GM21528 (cell line): ENCODE measurements around the gene ADCY10.
"Not testable (repeated sequence)": the region's sequence is repeated elsewhere in the genome, so short reads cannot be mapped to it uniquely, and the experiment has no call there.

Experiments
- ATAC-seq: cut with Tn5 transposase; IDR thresholded peaks from one replicate; pipeline ENCODE4 v1.9.1; 2021; ENCODE audit warnings: mild to moderate bottlenecking, moderate library complexity; ENCODE audit not compliant: unreplicated experiment, low FRiP score

The ADCY10 gene, protein sequence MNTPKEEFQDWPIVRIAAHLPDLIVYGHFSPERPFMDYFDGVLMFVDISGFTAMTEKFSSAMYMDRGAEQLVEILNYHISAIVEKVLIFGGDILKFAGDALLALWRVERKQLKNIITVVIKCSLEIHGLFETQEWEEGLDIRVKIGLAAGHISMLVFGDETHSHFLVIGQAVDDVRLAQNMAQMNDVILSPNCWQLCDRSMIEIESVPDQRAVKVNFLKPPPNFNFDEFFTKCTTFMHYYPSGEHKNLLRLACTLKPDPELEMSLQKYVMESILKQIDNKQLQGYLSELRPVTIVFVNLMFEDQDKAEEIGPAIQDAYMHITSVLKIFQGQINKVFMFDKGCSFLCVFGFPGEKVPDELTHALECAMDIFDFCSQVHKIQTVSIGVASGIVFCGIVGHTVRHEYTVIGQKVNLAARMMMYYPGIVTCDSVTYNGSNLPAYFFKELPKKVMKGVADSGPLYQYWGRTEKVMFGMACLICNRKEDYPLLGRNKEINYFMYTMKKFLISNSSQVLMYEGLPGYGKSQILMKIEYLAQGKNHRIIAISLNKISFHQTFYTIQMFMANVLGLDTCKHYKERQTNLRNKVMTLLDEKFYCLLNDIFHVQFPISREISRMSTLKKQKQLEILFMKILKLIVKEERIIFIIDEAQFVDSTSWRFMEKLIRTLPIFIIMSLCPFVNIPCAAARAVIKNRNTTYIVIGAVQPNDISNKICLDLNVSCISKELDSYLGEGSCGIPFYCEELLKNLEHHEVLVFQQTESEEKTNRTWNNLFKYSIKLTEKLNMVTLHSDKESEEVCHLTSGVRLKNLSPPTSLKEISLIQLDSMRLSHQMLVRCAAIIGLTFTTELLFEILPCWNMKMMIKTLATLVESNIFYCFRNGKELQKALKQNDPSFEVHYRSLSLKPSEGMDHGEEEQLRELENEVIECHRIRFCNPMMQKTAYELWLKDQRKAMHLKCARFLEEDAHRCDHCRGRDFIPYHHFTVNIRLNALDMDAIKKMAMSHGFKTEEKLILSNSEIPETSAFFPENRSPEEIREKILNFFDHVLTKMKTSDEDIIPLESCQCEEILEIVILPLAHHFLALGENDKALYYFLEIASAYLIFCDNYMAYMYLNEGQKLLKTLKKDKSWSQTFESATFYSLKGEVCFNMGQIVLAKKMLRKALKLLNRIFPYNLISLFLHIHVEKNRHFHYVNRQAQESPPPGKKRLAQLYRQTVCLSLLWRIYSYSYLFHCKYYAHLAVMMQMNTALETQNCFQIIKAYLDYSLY (N-terminal part only)

DNA sequence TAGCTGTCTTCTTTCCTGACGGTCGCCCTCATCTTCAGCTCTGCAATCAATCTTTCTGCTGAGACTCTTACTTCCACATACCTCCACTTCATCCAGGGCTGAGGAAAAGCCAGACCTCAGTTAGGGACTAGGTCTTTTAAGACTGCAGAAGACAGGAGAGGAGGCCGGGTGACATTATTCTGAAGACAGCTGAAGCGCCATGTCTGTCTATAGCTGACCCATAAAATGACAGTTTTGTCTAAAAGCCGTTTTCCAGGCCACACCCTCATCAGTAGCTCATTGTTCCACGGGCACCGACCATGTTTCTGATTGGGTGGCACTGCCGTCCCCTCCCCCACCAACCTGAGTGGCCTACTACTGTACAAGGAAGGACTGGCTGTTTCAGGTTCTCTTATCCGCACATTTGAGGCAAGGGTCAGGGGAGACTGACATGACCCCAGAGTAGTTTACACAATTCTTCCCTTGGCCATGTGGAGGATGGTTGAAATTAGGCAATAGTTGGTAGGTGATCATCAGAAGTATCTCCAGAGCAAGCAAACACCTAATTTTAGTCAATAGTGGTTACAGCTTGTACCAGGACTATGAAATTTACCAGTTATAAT, at the start of gene ADCY10:
Gene ADCY10 (minus strand): TSS at position 240 of the 602 bp plus-strand sequence. CDS start 8,994 bp downstream, outside the sequence.
- ATAC-seq, result no peak

DNA sequence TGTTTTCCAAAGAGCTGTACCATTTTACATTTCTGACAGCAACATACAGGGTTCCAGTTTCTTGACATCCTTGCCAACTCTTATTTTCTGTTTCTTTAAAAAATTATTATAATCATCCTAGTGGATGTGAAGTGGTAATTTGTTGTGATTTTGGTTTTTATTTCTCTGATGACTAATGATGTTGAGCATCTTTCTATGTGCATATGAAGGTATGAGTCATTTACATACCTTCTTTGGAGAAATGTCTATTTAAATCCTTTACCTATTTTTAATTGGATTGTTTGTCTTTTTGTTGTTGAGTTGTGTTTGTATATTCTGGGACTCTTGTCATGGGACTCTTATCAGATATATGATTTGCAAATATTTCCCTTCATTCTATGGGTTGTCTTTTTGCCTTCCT, 43.8 kb upstream of the ADCY10 start:
- no peak for ATAC-seq

DNA sequence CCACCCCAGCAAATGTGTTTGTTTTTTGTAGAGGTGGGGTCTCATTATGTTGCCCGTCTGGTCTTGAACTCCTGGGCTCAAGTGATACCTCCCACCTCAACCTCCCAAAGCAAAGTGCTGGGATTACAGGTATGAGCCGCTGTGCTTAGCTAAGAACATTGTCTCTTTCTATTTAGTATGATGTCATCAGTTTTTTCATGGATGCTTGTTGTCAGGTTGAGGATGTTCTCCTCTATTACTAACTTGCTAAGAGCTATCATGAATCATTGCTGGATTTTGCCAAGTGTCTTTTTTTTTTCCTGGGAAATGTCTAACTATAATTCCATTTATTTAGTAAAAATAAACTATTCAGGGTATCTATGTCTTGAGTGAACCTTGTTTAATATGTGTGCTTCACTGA, 42.0 kb upstream of the ADCY10 start:
- no peak for ATAC-seq

DNA sequence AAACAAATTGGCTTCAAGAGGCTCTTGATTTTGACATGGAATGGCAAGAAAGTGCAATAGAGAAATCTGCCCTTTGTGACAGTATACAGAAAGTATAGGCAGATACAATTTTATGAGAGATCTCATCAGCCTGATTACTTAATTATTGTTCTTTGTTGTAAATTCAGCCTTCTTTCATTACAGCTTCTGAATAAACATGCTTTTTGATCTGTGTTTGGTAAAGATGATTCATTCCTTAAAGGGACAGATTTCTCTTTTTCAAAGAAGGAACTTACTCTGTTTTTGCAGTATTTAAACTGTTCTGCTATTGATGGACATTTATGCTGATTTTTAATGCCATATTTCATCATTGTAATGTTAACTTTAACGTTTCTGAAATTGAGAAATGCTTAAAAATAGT, 36.6 kb upstream of the ADCY10 start:
- no peak for ATAC-seq

DNA sequence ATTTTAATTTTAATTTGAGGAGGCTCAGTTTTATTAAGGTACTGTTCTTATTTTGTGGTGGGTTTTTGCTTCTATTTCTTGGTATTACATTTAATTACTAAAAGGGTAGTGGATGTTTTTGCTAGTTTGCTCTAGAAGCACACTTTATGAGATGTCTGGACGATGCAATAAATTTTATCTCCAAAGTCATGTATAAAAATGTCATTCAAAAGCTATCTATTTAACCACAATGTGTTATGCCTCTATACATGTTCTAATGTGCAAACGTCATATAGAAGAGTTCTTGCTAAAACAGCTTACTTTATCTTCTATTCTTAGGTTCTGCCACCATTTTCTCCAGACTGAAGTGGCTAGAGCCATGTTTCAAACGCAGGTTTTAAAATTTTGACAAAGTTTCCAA, 35.9 kb upstream of the ADCY10 start:
- ATAC-seq, result no peak

DNA sequence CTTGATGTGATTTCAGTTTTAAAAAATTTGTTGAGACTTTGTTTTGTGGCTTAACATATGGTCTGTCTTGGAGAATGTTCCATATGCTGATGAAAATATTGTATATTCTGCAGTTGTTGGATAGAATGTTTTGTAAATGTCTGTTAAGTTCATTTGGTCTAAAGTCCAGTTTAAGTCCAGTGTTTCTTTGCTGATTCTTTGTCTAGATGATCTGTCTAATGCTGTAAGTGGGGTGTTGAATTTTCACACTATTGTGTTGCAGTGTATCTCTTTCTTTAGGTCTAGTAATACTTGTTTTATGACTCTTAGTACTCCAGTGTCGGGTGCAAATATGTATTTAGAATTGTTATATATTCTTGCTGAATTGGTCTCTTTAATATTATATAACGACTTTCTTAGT, 33.8 kb upstream of the ADCY10 start:
- ATAC-seq, result no peak

DNA sequence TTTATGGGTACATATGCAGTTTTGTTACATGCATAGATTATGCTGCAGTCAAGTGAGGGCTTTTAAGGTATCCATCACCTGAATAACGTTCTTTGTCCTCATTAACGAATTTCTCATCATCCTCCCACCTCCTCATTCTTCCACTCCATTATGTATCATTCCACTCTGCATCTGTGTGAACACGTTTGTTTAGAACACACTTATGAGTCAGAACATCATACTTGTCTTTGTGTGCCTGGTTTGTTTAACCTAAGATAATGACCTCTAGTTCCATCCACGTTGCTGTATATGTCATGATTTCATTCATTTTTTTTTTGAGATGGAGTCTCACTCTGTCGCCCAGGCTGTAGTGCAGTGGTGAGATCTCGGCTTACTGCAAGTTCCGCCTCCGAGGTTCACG, 29.6 kb upstream of the ADCY10 start:
- ATAC-seq, result no peak

DNA sequence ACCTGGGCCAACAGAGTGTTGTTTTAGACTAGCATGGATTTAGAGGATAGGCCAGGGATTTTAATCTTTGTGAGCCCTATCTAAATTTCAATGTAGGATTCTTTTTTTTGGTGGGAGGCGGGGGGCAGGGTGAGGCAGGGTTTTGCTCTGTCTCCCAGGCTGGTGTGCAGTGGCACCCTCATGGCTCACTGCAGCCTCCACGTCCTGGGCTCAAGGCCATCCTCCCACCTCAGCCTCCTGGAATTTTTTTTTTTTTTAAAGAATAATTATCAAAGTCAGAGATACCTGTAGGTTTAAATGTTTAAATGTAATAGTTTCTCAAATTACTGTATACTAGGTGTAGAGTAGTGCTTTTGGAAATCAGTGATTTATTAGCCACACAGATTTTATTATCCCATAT, 26.3 kb upstream of the ADCY10 start:
- ATAC-seq, result no peak

DNA sequence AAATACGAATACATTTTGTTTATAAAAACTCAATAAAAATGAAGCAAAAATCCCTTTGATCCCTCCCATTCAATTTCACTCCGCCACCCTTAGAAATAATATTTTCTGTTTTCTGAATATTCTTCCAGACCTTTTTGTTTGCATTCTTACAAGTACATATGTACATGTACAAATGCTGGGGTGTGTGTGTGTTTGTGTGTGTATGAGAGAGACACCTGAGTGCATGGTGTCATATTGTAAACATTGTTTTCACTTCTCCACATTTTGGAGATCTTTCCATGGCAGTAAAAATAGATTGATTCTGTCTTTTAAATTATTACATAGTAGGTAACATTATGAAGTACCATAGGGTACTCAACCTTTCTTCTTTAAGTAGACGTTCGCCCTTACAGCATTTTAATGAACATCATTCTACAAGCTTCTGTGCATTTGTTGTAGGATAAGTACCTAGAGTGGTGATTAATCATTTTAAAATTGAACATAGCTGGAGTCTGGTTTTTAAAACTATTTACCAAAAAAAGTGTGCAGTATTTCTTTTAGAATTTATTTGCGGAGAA, 24.2 kb upstream of the ADCY10 start:
- no peak for ATAC-seq

DNA sequence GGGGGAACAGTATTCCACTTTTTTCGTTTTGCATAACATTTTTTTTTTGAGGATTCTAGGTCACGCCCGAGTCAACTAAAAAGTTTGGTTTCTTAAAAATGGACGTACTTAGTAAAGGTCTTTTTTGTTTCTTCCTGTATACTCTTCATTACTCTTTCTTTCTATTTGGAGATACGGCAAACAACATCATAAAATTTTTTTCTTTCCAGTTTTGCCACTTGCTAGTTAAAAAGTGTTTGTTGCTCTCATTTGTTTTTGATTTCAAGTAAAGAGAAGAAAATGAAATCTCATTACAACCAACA, 23.7 kb upstream of the ADCY10 start:
- ATAC-seq, result no peak

DNA sequence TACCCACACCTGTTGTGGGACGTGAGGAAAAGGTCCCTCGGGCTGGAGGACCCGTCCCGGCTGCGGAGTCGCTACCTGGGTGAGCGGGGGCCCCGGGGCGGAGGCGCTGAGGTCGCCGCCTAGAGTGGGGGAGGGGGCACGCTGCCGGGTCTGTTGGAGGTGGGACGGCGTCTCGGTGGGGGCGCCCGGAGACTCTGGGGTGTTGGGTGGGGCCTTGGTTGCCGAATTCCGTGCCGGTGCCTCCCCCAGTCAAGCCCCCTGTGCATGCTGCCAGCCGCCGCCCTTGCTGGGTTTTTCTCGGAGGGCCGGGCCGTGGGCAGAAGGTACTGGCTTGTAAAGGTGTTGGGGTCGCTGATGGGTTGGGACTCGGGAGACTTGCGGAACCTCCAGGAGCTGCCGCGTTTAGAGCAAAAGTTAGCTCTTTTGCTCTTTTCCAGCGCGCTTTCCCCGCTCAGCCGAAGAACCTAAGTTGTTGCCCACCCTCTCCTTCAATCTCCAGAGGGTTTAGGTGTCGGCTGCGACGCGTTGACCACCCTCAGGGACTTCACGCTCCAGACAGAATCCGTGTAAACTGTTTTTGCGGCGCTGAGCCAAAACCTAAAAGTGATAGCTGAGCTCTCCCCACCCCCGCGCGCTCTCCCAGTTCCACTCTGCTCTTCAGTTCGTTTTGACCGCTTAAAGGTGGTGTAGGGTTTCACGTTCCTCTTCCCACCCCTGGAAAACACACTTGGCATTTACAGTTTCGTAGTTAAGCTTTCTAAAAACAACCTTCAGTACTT, 23.2 kb upstream of the ADCY10 start, which contains the start of gene MPC2:
Gene MPC2 (minus strand): TSS at position 143 of the 779 bp plus-strand sequence. CDS start 1,231 bp downstream, outside the sequence.
- ATAC-seq, result peak; percentile 8

DNA sequence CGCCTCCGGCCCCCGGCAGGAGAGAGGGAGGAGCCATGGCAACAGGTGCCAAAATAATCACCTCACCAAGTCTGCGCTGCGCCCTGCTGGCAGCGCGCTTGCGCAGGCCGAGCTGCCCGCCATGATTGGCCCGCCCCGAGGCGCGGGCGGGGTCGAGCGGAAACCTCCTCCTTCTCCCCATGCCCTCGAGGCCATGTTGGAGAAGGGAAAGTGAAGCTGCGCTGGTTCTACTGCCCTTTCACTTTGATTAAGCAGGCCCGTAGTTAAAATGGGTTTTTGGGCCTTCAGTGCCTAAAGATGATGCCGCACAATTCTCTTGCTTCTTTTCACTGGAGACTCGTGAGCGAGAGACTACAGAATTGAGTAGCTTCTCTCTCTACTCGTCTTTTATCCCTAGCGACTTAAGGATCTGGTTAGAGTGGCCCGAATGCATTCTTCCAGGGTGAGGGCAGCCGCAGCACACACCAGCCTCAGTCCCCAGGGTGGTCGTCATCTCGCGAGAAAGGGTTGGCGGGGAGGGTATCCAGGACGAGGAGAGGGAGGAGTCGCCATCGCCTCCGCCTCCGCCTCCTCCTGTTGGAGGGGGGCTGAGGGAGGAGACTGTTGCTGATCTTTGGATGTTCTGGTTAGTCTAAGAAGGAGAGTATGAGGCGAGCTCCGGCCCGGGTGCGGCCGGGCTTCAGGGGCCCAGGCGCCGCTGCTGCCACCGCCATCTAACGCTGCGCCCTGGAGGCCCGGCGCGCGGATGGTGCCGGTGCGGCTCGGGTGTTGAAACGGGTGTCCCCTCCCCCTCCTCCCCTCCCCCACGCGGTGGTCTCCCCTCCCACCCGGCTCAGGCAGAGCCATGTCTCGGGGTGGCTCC, 22.4 kb upstream of the ADCY10 start, which contains the start of gene DCAF6:
Gene DCAF6 (plus strand): TSS at position 616 of the 862 bp plus-strand sequence. CDS start 229 bp downstream, at position 845.
- ATAC-seq, result peak; percentile 75

DNA sequence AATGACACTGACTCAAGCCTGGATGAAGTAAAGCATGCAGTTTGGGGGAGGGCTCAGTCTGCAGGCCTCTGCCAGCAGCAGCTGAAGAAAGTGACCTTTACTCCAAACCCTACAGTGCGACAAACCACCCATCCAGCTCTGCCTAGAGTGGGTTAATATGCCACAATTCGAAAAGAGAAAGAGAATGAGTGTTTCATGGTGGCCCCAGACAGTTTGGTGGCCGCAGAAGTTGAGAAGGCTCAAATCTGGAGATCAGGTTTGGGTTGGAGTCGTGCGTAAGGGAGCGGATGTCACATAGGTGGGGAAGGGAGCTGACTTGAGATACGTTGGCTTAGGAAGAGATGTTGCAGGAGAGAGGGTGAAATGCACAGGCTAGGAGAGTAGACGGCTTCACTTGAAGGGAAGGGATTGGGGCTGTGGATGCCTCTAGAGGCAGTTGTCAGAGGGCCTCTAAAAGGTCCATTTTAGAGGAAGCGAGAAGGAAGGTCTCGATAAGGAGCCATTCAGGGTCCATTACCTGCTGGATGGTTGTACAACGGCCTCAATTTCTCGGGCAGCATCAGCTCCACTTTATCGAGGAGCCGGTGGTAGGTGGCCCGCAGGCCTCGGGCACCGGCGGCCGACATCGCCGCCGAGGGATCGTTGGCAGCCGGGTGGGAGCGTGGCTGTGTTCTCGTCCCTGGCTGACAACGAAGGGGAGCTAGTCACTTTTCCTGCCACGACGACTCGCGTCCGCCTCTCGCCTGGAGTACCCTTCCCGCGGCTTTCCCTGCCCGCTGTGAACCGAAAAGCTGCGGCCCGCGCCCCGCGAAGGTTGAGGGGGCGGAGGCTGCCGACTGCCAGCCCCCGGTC, 21.5 kb upstream of the ADCY10 start:
- ATAC-seq, result peak; percentile 15

DNA sequence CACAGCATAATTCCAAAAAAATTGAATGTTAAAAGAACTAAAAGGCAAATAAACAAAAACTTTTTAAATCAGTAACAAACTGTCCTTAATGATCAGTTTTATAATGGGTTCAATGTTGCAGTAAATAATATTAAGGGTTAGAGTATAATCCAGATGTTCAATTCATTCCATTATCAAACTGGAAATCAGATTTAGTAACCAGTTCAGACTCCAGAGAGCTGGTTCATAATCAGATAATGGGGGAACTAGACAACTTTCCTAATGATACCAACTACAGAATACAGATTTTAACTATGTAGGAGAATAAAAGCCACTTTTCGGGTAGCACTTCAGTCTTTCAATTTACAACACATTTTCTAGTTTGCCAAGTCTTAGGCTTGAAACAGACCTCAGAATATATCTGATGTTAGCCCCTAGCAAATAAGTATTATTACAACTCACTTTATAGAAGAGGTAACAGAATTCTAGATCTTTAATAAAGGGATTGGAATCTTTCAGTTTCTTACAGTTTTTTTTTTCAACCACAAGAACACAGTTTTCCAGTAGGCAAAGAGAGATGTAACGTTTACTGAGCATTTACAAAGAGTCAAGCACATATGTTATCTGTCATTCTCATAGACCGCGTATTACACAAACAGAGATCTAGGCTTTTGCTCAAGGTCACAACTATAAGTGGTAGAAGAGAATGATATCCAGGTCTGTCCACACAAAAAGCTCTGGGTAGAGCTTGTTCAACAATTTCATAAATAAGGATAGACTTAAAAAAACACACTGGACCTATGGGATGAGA, 20.7 kb upstream of the ADCY10 start:
- no peak for ATAC-seq

DNA sequence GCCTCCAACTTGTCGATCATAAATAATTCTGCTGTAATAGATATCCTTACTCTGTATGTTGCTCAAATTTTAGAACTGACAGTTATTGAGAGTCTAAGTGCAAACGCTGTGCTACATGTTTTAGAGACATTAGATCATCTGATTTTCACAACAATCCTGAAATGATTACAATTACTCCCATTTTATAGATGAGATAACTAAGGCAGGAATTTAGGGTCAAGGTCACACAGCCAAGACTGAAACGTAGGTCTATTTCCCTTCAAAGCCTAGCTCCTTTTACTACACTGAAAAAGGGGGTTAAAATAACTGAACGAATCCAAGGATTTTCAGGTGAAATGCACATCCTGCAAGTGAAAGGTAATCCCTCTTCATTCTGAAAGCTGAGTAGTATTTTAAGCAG, 19.9 kb upstream of the ADCY10 start:
- ATAC-seq, result no peak

DNA sequence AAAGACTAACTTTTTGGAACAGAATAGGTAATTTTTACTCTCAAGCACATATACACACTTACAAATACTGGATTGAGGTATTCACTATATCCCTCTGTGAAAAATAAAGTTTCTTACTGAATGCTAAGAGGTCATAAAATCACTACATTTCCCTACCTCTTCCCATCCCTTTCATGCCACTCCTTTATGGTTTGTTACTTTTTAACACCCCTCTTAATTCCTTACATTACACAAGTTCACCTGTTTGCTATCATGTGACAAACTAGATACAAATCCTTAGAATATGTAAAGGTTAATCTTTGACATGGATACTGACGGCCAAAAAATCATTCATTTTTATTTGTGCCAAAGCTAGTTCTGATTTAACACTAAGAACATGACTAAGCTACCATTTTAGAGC, 15.8 kb upstream of the ADCY10 start:
- no peak for ATAC-seq

DNA sequence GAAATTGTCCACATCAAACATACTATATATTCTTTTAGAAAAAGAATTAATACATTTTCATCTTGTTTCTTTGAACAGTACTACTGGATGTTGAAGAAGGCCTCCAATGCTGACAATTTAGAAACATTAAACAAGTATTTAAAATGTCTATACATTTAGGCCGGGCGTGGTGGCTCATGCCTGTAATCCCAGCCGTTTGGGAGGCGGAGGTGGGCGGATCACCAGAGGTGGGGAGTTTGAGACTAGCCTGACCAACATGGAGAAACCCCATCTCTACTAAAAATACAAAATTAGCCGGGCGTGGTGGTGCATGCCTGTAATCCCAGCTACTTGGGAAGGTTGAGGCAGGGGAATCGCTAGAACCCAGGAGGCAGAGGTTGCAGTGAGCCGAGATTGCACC, 15.0 kb upstream of the ADCY10 start:
- not testable (repeated sequence) for ATAC-seq
